Stimulated activated CD4-positive, alpha-beta T cell treated with anti-CD3 and anti-CD28 coated beads, Interleukin-12 subunit alpha, Interleukin-12 subunit beta, amount 100 ng/mL, for 4 hours (primary cell): ENCODE results near the gene LRRN3.

Experiments used
- DNase-seq: peaks from one replicate; pipeline ENCODE4 v3.0.0-alpha.2; 2020

LRRN3 gene

DNA sequence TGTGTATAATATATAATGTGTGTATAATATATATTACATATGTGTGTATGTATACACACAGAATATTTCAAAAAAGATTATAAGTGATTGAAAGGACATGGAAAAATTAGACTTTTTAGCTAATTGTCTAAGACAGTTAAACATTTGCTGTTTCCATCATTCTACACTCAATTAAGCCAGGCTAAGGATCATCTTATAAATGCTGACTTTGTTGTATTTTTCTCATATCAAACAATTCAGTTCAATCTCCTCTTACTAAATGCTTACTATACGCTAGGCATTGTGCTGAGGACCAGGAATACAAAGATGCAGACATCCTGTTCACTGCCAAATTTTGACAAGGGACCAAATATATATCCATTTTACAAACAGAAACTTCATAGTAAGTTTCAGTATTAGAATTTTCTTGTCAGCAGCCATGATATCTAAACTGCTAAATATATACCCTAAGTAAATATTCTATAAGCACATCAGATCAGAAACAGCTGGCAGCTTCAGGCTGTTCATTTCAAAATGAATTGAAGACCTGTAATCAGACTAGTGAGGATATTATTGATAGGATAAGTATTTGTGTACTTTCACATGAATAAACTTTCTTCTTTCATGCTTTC is 10.3 kb upstream of the LRRN3 start:
- DNase-seq, result no peak

DNA sequence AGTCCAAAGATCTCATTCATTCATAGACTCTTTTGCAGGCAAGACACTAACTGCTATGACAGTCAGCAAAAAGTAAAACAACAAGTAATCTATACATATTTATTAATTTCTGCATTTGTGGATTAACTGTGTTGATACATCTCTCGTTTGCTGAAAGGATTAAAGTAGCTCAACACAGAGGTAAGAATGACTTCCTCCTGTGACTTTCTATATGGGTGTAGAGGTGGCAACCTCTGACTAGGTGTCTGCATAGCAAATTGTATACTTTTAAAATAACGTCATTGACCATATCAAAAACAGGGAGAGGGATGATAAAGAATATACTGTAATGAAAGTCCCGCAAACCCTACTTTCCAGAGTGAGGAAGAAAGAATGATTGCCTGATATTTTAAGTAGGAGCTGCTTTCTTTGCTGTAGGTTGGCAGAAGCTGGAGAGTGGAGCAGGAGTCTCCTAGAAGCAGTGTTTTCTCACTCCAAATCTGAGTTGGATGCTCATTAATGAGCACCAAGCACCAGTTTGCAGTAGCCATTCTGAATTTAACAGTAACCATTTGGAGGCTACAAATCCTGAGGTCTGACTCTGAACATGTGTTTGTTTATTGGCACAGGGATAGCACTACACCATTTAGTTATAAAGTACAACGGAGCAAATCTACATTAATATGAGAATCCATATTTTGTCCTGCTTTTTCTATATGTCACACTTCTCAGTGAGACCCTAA is 9.2 kb upstream of the LRRN3 start:
- no peak for DNase-seq

DNA sequence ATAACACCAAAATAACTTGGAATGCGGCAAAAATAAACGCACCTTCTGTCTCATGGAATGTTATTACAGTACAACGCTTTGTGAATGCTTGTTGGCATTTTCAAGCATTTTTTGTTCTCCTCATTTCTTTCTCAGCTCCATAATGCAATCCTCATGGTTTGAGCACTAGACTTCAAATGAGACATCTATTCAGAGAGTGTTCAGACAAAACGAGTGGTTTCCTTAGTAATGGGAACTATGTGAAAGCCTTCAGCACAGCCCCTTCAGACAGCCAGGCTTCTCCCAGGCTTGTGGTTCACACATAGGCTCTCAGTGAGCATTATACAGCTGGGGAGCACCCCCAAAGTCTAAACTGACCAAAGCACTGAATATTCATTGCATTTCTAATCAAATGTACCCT is 8.6 kb upstream of the LRRN3 start:
- DNase-seq, result no peak

DNA sequence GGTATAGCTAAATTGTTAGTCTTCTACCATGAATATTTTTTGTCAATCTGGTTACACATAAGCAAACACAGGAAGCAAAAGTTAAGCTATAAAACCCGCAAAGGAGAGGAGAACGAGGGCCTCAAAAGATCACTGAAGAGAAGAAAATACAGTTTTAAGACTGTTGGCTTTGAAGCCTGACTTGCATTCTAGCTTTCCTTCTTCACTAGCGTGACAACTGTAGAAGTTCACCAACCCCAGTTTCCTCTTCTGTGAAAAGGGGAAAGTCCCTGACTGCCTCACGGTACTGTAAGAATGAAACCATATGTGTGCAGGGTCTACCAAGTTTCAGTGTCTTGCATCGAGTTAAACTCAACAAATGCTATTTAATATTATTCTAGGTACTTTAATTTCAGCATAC is 7.5 kb upstream of the LRRN3 start:
- DNase-seq, result no peak

DNA sequence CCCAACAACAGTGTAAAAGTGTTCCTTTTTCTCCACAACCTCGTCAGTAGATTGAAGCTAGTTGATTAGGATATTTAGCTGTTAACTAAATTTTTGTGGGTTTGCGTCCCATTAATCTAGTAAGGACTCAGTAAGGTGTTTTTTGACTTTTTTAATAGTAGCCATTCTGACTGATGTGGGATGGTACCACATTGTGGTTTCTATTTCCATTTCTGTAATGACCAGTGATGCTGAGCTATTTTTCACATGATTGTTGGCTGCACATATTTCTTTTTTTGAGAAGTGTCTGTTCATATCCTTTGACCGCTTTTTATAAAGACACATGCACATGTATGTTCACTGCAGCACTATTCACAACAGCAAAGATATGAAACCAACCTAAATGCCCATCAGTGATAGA is 5.6 kb upstream of the LRRN3 start:
- DNase-seq, result no peak

DNA sequence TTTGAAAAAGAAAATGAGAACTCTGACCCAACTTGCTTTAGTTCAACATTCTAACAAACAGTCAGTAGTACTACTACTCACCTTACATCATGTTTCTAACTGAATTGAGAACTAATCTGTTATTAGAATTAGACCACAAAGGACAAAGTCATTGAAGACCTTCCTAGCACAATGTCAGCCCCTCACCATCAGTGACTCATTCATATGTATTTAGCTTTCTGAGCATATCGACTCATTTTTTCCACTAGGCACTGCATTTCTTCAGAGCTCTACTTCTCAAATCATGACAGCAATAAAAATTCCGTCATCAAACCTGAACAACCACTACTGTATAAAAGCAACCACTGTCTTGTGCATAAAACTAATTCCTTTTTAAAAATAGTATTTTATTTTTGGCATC is 4.4 kb upstream of the LRRN3 start:
- DNase-seq, result no peak

DNA sequence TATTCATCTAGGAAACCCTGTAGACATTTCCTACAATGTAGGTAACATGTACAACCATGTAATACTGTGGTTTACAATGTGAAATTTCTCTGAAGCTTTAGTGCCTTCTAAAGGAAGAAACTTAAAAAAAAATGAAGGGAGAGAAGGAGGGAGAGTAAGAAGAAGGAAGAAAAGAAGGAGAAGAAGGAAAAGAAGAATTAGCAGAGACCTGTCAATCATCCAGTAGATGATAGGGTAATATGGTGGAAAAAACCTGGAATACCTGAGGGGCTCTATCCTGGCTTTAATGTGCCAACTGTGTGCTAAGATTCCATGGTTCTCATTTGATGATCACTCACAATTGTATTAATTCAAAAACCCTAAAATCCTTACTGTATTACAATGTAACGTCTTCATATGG is 2.6 kb upstream of the LRRN3 start:
- no peak for DNase-seq

DNA sequence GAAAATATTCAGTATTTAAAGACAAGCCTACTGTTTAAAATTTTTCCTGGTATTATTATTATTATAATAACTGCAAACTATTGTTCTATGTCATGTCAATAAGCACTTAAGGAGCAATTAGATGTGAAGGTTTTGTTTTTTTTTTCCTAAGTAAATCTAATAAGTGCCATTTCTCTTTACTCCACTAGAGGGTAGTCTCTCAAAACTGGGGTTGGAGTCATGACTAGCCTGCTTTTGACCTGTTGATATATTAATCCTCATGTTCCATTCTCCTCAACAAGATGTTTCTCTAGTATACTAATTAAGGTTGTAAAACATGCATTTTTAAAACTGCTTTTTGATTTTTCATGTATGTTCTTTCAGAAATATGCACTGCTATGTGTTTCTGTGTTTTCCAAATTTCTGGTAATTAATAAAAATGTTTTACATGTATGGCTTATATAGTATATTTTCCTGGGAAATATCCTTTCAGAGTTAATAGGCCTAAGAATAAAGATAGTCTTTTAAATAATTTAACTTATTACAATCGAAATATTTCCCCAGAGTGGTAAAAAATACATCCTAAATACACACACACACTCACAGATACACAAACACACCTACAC is 1.0 kb upstream of the LRRN3 start:
- DNase-seq, result no peak

DNA sequence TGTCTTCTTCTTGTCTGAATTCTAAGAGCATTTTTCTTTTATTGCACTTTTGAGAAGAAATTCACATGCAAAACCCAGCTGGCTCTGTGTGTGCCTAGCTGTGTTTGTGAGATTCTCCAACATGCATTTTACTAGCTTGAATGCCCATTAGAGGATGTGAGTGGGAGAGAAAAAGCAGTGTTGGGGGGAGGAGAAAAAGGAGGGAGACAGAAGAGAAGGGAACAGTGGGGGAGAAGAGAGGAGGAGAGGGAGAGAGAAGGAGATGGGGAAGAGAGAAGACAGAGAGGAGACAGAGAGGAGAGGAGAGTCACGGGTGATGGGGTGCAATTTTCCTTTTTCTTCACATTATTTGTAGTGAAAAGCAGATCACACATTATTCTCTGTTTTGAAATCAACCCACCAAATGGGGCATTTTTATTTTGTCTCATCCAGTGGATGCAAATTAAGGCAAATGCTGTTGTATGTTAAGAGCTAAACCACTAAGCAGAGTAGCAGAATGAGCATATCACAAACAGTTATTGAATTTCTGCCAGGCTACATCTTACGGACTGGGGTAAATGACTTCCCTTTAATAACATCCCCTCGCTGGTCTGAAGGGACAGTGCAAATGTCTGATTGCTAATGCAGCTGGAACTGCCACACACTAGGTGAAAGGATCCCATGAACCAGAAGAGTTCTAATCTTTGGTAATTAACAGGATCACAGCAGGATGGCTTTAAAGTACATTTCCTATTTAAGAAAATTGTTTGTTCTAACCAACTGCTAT is 849 bp downstream of the LRRN3 start:
- DNase-seq, result no peak

DNA sequence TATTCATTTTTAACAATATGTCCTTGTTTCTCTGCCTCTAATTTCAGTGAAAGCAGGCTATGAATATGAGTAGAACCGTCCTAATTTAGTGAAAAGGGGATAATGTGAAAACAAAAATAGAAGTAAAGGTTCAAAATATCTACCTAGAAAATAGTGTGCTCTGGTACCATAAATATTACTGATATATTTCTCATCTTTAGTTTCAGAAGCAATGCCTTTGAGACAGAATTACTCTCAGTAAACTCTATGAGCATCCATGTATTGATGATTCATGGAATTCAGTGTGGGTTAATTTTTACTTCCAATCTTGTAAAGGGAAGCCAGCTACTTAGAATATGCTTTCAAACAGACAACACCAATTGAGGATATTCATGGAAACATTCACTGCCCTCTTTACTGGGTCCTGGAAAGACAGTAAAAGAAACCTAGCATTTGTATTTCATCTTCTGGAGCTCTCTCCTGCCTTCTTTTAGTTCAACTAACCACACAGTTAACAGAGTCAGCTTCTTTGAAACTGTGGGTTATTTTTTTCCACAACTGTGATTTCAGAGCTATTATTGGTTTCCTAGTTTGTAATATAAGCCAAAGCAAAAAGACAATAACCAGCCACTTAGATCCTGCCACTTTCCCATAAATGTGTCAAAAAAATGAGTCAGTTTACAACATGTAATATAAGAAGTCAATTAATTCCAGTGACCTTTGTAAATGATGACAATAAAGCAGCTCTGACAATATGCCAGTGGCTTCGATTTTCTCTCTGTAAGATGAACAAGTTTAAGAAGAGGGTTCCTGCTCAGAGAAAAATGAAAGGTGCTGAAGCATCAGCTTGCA is 1.7 kb downstream of the LRRN3 start:
- no peak for DNase-seq

DNA sequence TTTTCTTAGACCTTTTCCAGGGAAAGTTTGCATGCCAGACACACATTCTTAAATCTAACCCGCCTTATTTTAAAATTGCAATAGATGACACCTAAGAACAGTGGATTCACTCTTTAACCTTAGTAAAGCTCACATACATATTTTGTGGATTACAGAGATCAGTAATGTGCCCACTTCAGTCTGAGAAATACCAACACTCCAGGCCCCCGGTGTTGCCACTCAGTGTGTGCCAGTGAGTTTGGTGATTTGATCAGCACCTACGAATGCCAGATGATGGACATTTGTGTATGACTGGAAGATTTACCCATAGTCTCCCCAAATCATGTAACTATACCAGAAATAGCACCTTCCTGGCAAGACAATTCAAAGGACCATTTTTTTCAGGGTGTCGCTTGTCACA is 2.6 kb downstream of the LRRN3 start:
- DNase-seq, result no peak

DNA sequence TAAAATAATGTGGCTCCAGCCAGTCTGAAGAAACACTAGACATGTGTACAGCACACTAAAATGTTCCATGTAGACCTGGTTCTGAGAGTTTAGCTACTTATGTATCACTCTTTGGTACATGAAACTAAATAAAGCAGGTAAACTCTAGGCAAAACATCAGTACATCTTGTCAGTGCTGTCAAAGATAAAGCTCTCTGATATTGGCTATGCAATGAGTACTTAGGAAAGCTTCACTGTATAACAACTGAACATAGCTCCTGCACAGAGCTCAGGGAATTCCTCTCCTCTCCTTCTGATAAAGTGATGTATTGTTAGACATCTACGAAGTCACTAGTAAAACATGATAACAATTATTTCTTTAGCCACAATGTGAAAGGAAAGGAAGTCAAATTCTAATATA is 3.5 kb downstream of the LRRN3 start:
- DNase-seq, result no peak

DNA sequence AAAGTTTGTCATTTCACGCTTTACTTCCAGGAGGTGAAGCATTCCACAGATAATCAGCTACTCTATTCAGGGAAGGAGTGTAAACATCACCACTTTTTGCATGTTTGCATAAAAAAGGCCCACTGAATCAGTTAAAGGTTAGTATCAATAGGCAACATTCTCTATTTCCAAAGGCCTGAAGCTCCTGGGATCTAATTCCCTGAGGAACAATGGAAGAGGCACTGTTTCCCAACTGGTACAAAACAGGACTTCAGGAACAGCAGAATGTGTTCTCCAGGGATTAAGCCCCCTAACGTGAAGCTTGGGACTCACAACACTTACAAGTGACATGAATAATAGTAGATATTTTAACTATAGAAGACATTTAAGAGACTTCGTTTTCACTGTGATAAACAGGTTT is 6.1 kb downstream of the LRRN3 start:
- no peak for DNase-seq

DNA sequence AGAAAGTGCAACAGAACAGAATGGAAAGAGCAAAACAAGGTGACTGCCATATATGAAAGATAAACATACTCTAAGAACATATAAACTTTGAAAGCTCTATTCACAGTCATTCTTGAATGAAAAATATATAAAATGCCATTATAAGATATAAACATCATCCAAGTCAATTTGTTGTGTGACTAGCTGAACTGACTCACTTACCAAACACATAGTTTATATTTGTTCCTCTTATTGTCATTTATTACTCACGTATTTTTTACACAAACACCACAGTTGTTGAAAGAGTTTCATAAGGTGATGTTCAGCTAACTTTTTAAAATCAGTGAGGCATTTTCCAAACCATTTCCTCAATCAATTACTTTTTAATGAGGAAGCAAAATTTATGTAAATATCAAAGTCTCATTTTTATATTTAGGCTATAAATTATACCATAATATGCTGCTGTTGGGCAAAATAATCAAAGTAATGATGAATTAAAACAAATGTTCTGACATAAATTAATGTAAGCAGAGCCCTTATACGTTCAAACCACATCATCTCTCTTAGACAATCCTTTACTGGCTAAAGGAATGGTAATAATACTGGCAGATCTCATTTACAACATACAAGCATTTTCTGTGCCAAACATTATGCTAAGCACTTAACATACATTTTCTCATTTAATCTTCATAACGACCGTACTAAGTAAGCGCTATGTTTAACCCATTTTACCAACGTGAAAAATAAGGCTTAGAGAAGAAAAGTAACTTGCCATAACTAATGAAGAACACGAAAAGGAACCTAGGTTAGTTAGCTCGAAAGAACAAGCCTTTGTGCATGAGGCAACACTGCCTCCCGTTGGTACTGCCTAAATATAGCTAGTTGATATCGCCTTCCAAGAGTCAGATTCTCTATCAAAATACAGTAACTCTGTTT is 7.3 kb downstream of the LRRN3 start:
- peak; percentile 48 for DNase-seq

DNA sequence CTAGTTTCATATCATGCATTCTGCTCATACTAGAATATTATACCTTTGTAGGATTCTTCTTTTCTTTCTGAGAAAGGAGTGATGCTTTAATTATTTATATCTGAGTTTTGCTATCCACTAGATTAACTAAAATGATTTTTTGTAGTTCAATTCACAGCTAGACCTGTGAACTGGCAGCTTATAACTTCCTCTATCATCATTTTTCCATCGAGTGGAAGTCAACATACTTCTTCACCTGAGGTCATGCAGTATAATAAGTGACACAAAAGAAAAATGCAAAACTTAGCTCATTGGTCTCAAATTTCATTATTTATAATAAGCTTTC is 8.0 kb downstream of the LRRN3 start:
- DNase-seq, result no peak

DNA sequence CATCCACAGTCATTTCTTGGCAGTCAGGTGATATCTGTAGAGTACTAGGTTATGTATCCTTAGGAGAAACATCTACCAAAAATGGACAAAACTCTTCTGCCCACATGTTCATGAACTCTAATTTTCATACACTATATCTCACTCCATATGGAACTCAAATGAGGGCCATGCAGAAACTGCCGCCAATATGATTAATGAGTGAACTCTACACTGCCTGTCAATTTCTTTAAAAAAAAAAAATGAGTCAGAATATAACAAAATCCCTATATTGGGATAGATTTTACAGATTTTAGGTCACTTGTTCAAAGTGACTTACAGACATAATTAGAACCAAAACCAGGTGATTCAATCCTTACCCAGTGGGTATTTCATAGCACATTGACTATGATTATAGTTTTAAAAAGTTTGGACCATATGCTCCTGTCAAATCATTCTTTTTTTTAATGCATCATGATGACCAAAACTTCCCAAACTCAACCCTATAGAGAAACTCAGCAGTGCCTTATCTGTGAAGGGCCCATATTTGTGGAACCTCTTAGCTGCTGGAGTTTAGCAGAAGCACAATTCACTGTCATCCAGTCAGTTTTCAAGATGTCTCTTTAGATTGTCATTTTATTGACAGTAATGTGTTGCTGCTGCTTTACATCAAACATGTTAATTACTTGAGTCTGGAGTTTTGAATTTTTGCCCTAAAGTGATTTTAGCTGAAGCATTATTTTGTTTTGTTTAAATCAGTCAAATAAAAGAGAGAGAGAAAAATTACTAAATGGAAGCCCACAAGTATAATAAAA is 11.1 kb downstream of the LRRN3 start:
- no peak for DNase-seq

DNA sequence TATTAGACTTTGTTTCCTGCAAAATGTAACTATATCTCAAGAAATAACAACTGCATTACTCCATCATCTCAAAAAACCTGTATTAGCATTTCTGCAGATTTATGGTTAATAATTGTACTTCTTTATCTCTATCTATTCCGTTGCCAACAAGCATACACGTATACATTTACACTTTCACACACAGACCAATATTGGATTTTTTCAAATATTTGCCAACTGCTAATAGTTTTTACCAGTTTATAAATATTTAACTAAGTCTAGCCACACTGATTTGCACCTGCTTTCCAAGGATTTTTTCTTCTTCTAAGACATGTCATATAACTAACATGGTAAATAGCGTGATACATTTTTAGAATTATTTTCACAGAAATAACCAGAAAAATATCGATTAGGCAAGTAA is 12.2 kb downstream of the LRRN3 start:
- DNase-seq, result no peak

DNA sequence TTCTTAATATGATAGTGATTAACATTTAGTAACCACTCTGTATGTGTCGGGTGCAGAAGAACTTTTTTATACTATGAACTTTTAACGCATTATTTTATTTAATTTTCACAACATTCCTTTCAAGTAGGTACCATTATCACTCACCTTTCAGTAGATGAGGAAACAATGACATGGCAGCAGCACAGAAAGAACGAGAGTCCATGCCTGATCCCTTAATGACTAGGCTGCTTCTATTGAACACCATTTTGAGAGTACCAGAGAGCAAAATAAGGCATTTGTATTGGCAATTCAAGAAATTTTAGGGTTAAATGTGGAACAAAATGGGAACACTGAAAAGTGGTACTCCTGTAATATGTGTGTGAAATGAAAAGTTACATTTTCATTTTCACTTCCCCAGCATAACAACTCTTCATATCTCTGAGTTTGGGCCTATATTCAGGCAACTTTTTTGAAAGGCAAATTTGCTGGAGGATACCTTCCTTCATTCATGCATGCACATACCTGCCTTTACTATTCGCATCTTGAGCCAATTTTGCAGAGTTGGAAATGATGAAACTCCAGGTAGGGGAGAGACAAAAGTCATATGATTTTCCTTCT is 12.8 kb downstream of the LRRN3 start:
- DNase-seq, result no peak

DNA sequence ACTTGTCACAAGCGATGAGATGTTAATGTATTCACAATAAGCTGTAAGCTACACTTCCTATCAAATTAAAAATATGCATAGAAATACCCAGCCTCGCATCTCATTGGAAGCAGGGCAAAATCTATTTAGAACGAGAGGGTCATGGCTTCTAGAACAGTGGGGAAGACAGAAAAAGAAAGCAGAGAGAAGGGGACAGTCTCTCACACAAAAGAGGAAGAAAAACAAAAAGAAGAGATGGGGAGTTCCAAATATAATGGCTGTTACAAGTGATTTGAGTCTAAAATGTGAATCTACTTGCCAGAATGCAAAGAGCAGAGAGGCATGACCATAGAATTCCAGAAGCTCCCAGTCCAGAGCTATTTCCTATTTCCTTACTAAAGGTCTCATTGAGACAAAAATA is 13.8 kb downstream of the LRRN3 start:
- no peak for DNase-seq

DNA sequence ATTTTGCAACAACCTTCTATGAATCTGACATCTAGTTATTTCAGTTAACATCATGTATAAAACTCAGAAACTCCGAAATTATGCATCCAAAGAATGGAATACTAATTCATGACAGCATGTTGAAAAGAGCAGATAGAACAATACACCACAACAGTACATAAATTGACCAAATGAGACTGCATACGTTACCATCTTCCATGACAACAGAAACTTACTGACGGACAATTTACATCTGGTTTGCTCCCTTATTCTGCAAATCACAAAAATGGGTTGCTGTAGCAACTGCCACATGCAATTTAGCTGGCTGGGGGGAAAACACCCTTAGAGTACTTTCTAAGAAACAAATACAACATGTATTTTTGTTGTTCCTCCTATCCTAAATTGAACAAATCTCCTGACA is 14.3 kb downstream of the LRRN3 start:
- DNase-seq, result no peak

DNA sequence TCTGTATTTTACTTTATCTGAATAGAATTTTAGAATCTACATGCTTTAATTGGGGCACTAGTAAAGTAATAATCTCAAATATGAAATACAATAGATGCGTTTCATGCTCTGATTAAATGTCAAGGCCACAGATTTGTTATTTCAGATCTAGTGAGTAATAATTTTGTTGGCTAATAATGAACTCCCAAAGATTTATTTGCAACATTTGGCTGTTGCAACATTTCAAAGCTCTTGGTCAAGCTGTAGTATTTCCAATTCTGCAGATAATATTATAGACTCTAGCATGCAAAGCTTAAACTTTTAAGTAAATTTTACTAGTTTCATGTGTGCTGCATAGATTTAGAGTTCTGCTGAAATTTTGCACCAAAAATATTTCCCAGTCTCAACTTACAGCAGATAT is 16.7 kb downstream of the LRRN3 start:
- DNase-seq, result no peak
